GF-D8 (cell line): ENCODE measurements around the gene SDHA.
"Not testable (repeated sequence)": the region's sequence is repeated elsewhere in the genome, so short reads cannot be mapped to it uniquely, and the experiment has no call there.

Experiments used
- DNase-seq: peaks from one replicate; lab custom pipeline; 2025; lab: John Stamatoyannopoulos, UW

Gene SDHA

GRCh38 chr5:186091-187041 lies 31.8 kb upstream of the SDHA start:
- DNase-seq = no peak

GRCh38 chr5:187042-187431 lies 31.1 kb upstream of the SDHA start:
- DNase-seq = no peak

- no peak for DNase-seq
These were observed 30.3 kb upstream of the SDHA start for GRCh38 chr5:187617-188451.

- no peak for DNase-seq
These were observed 29.3 kb upstream of the SDHA start for GRCh38 chr5:188488-189481.

- DNase-seq = no peak
These were observed 28.6 kb upstream of the SDHA start for GRCh38 chr5:189486-189885.

- no peak for DNase-seq
These were observed 28.1 kb upstream of the SDHA start for GRCh38 chr5:189976-190365.

- DNase-seq = no peak
These were observed 27.6 kb upstream of the SDHA start for GRCh38 chr5:190366-191035.

- no peak for DNase-seq
These were observed 26.8 kb upstream of the SDHA start, which contains the start of gene LRRC14B for GRCh38 chr5:191036-191948. Gene LRRC14B, plus strand, starts transcription at chr5:191495. Its CDS starts 44 bp downstream, at chr5:191539.

GRCh38 chr5:191949-192690 lies 26.0 kb upstream of the SDHA start:
- no peak for DNase-seq

GRCh38 chr5:192691-192969 lies 25.5 kb upstream of the SDHA start:
- no peak for DNase-seq

GRCh38 chr5:192970-193831 lies 24.9 kb upstream of the SDHA start:
- DNase-seq = no peak

- DNase-seq = no peak
These were observed 24.0 kb upstream of the SDHA start for GRCh38 chr5:194102-194501.

GRCh38 chr5:194603-195209 lies 23.4 kb upstream of the SDHA start:
- DNase-seq = no peak

GRCh38 chr5:195401-196160 lies 22.5 kb upstream of the SDHA start:
- DNase-seq = no peak

GRCh38 chr5:196350-196749 lies 21.8 kb upstream of the SDHA start:
- no peak for DNase-seq

GRCh38 chr5:197031-197430 lies 21.1 kb upstream of the SDHA start:
- not testable (repeated sequence) for DNase-seq

- no peak for DNase-seq
These were observed 20.1 kb upstream of the SDHA start for GRCh38 chr5:197892-198489.
